HFFc6 (cell line): ENCODE data around the gene C16orf86. TPM values are rescaled to one million over a fixed set of nuclear protein-coding genes. Genes with fewer than 3 reads are reported as not detected.

Source experiments
- DNase-seq: peaks from one replicate; pipeline ENCODE4 v3.0.0-alpha.2; 2018
- H3K27ac Mint-ChIP-seq: 2 replicates; pipeline ENCODE4 v1.8.0; 2020; ENCODE audit warnings: mild to moderate bottlenecking, mixed read lengths
- H3K27me3 Mint-ChIP-seq: 2 replicates; pipeline ENCODE4 v1.8.0; 2021; ENCODE audit warnings: mild to moderate bottlenecking, moderate library complexity, mixed read lengths; ENCODE audit not compliant: insufficient read depth
- H3K36me3 Mint-ChIP-seq: 2 replicates; pipeline ENCODE4 v1.8.0; 2021; ENCODE audit warnings: low read depth, mixed read lengths
- H3K4me1 Mint-ChIP-seq: 2 replicates; pipeline ENCODE4 v1.8.0; 2020; ENCODE audit warnings: low read depth, mixed read lengths
- H3K4me3 Mint-ChIP-seq: 2 replicates; pipeline ENCODE4 v1.8.0; 2020; ENCODE audit warnings: mild to moderate bottlenecking, moderate library complexity, mixed read lengths
- H3K9me3 Mint-ChIP-seq: 2 replicates; pipeline ENCODE4 v1.8.0; 2020; ENCODE audit warnings: mild to moderate bottlenecking, mixed read lengths
- CTCF ChIP-seq: fragments of 200-600 bp; sonication (generic); IDR thresholded peaks from 2 replicates; pipeline ENCODE4 v1.5.0; 2021; ENCODE audit warnings: antibody characterized with exemption, mild to moderate bottlenecking
- total RNA-seq, 6 experiments: library from RNA; stranded (reverse); fragmentation: NEBNext Ultra II Directional; extraction: Animal tissue kit (Norgen Biotek cat#: 25700); gene quantifications; 2 replicates in 1 of 6; 3 replicates in 5 of 6; pipeline ENCODE4 v1.2.3, GENCODE V29; 2021

Gene C16orf86
- total RNA-seq, 6 experiments from 2014 or later, result 1.0 to 1.9 (median 1.6) TPM

GRCh38 chr16:67694611-67695010 lies 28.0 kb downstream of the C16orf86 start:
- TF ChIP-seq CTCF, result no peak
- no peak for DNase-seq
- no peak overlapping the region for H3K27ac Mint-ChIP-seq
- H3K9me3 Mint-ChIP-seq, result peaks cover 6% of the 10 kb centered on the region
- no peaks in the 10 kb centered on the region for H3K27me3 Mint-ChIP-seq
- H3K36me3 Mint-ChIP-seq, result peaks cover 13% of the 10 kb centered on the region
- no peak overlapping the region for H3K4me3 Mint-ChIP-seq
- no peaks in the 10 kb centered on the region; the same call in 1 of the 2 replicates for H3K4me1 Mint-ChIP-seq

DNA sequence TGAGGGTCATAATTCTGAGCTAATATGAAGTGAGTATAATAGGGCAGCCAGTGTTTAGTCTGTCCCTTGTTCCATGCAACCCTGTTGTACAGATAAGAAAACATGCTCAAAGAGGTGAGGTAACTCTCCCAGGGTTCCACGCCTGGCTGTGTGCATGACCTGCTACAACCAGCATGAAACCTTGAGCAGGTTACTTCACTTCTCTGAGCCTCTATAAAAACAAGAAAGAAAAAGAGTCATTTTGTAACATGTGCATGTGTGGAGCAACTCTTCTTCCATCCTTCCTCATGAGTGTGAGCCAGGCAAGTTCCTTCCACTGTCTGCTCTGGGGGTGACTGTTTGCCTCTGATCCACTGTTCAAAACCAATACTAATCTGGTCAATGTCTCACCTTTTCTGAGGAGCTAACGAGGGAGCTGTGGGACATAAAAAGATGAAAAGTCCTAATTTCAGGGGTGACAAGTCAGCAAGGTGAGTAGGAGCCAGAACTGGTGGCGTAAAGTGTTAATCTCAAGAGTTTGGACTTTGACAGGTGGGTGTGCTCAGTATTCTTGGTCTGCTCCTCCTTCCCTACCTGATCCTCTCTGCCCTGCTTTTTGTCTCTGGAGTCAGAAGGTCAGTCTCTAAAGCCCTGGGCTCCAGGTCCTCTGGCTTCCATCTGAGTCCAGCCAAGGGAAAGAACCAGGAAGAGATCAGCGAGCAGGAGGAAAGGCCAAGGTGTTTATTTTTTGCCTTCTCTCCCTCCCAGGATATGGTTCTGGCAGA lies 31.0 kb downstream of the C16orf86 start:
- no peak overlapping the region for H3K27ac Mint-ChIP-seq
- no peak for DNase-seq
- H3K27me3 Mint-ChIP-seq, result no peaks in the 10 kb centered on the region
- peaks cover 9% of the 10 kb centered on the region for H3K36me3 Mint-ChIP-seq
- no peaks in the 10 kb centered on the region; the same call in 1 of the 2 replicates for H3K4me1 Mint-ChIP-seq
- no peak for TF ChIP-seq CTCF
- peaks cover 6% of the 10 kb centered on the region for H3K9me3 Mint-ChIP-seq
- no peak overlapping the region for H3K4me3 Mint-ChIP-seq

- H3K4me3 Mint-ChIP-seq, result no peak overlapping the region
- peaks cover 6% of the 10 kb centered on the region for H3K9me3 Mint-ChIP-seq
- H3K27me3 Mint-ChIP-seq, result no peaks in the 10 kb centered on the region
- DNase-seq, result no peak
- no peak for TF ChIP-seq CTCF
- peaks cover 9% of the 10 kb centered on the region for H3K36me3 Mint-ChIP-seq
- no peak overlapping the region for H3K27ac Mint-ChIP-seq
- H3K4me1 Mint-ChIP-seq, result no peaks in the 10 kb centered on the region; the same call in 1 of the 2 replicates
Measured at GRCh38 chr16:67699265-67699664, 32.7 kb downstream of the C16orf86 start.

DNA sequence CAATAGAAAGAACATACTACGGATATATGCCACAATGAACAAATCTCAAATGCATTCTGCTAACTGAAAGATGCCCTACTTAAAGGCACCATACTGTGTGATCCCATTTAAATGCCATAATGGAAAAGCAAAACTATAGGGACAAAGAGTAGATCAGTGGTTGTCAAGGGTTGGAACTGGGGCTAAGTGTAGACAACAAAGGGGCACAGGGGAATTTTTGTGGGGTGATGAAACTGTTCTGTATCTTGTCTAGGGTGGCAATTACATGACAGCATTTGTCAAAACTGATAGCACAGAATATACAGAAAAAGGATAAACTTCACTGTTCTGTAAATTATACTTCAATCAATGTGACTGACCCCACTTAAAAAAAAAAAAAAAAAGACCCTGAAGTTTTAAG lies 34.8 kb downstream of the C16orf86 start:
- no peak for TF ChIP-seq CTCF
- no peak for DNase-seq
- Mint-ChIP-seq H3K9me3 (peaks cover 6% of the 10 kb centered on the region), H3K36me3 (peaks cover 9% of the 10 kb centered on the region), H3K4me1 (no peaks in the 10 kb centered on the region; the same call in 1 of the 2 replicates), H3K4me3 (no peak overlapping the region), H3K27me3 (no peaks in the 10 kb centered on the region), H3K27ac (no peak overlapping the region)

DNA sequence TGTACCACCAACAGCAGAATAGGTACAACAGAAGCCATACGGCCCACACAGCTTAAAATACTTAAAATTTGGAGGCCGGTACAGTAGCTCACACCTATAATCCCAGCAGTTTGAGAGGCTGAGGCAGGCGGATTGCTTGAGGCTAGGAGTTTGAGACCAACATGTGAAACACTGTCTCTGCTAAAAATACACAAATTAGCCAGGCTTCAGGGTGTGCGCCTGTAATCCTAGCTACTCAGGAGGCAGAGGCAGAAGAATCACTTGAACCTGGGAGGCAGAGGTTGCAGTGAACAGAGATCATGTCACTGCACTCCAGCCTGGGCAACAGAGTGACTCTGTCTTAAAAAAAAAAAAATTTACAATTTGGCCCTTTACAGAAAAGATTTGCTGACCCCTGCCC lies 35.5 kb downstream of the C16orf86 start:
- DNase-seq, result no peak
- Mint-ChIP-seq H3K4me1 (no peaks in the 10 kb centered on the region; the same call in 1 of the 2 replicates), H3K27me3 (no peaks in the 10 kb centered on the region), H3K27ac (no peak overlapping the region), H3K9me3 (peaks cover 6% of the 10 kb centered on the region), H3K4me3 (no peak overlapping the region), H3K36me3 (peaks cover 9% of the 10 kb centered on the region)
- no peak for TF ChIP-seq CTCF
